ENCODE results near the gene VIL1. TPM values are rescaled to one million over a fixed set of nuclear protein-coding genes. Genes with fewer than 3 reads are reported as not detected.

The VIL1 gene
- total and polyA plus RNA-seq, 2 of the 13 experiments (the other 11 are each of a cell fraction or from before 2014, with no cell fraction given): 287 to 301 TPM

DNA sequence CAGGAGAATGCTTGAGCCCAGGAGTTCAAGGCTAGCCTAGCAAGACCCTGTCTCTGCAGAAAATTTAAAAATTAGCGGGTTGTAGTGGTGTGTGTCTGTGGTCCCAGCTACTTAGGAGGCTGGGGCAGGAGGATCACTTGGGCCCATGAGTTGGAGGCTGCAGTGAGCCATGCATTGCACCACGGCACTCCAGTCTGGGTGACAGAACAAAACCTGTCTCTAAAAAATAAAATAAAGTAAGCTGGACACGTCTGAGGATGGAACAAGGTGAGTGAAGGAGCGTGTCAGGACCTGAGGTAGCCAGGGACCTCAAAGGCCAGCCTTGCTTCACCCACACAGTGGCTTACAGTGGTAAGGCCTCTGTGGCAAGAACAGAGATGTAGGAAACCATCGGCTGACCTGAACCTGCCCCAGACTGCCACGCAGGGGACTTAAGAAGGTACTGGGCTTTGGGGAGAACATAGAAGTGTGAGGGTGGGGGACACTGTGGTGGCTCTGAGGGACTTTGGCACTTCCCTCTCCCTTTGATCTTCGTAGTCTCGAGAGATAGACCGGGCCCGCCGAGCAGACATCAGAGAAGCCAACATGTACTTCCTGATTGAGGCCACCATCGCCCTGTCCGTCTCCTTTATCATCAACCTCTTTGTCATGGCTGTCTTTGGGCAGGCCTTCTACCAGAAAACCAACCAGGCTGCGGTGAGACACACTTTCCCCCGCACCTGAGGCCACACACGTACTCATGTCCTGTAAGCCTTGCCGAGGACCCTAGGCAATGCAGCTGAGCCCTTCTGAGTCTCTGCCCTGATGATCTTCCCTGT lies 29.4 kb upstream of the VIL1 start (continued):
- TF ChIP-seq, protein P1, sequence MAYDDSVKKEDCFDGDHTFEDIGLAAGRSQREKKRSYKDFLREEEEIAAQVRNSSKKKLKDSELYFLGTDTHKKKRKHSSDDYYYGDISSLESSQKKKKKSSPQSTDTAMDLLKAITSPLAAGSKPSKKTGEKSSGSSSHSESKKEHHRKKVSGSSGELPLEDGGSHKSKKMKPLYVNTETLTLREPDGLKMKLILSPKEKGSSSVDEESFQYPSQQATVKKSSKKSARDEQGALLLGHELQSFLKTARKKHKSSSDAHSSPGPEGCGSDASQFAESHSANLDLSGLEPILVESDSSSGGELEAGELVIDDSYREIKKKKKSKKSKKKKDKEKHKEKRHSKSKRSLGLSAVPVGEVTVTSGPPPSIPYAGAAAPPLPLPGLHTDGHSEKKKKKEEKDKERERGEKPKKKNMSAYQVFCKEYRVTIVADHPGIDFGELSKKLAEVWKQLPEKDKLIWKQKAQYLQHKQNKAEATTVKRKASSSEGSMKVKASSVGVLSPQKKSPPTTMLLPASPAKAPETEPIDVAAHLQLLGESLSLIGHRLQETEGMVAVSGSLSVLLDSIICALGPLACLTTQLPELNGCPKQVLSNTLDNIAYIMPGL (CRISPR knock-in tag; IDR thresholded peaks at IDR 0.05; ENCODE audit: borderline replicate concordance in 1 of 2, low read depth in 1 of 2): peak in 1 of 2 experiments; percentile 21; a peak in 1 of 4 replicates
- TF ChIP-seq, protein P2, sequence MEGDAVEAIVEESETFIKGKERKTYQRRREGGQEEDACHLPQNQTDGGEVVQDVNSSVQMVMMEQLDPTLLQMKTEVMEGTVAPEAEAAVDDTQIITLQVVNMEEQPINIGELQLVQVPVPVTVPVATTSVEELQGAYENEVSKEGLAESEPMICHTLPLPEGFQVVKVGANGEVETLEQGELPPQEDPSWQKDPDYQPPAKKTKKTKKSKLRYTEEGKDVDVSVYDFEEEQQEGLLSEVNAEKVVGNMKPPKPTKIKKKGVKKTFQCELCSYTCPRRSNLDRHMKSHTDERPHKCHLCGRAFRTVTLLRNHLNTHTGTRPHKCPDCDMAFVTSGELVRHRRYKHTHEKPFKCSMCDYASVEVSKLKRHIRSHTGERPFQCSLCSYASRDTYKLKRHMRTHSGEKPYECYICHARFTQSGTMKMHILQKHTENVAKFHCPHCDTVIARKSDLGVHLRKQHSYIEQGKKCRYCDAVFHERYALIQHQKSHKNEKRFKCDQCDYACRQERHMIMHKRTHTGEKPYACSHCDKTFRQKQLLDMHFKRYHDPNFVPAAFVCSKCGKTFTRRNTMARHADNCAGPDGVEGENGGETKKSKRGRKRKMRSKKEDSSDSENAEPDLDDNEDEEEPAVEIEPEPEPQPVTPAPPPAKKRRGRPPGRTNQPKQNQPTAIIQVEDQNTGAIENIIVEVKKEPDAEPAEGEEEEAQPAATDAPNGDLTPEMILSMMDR (CRISPR knock-in tag; IDR thresholded peaks at IDR 0.05): peak; percentile 11; the same call in 1 of the 2 replicates
- no peak for TF ChIP-seq RCOR2 (CRISPR knock-in tag; IDR thresholded peaks at IDR 0.05)
- no peak; the same call in 1 of the 2 replicates for TF ChIP-seq YEATS4 (CRISPR knock-in tag; IDR thresholded peaks at IDR 0.05; ENCODE audit: borderline replicate concordance)
- TF ChIP-seq, protein P3, sequence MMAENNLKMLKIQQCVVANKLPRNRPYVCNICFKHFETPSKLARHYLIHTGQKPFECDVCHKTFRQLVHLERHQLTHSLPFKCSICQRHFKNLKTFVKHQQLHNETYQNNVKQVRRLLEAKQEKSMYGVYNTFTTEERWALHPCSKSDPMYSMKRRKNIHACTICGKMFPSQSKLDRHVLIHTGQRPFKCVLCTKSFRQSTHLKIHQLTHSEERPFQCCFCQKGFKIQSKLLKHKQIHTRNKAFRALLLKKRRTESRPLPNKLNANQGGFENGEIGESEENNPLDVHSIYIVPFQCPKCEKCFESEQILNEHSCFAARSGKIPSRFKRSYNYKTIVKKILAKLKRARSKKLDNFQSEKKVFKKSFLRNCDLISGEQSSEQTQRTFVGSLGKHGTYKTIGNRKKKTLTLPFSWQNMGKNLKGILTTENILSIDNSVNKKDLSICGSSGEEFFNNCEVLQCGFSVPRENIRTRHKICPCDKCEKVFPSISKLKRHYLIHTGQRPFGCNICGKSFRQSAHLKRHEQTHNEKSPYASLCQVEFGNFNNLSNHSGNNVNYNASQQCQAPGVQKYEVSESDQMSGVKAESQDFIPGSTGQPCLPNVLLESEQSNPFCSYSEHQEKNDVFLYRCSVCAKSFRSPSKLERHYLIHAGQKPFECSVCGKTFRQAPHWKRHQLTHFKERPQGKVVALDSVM (CRISPR knock-in tag; IDR thresholded peaks at IDR 0.05): peak; percentile 99
- TF ChIP-seq YY1 (IDR thresholded peaks at IDR 0.05; ENCODE audit: insufficient read depth, insufficient replicate concordance, low read depth, low read length): peak; percentile 77
- TF ChIP-seq, protein P4, sequence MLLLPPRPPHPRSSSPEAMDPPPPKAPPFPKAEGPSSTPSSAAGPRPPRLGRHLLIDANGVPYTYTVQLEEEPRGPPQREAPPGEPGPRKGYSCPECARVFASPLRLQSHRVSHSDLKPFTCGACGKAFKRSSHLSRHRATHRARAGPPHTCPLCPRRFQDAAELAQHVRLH (CRISPR knock-in tag; IDR thresholded peaks at IDR 0.05; ENCODE audit: borderline replicate concordance, low read depth): no peak
- 0 out of 2 replicates have a peak, but pooled peaks have one; percentile 56 for TF ChIP-seq DNMT3B (CRISPR knock-in tag; conservative IDR thresholded peaks at IDR 0.05)
- TF ChIP-seq SNAPC2 (CRISPR knock-in tag; IDR thresholded peaks at IDR 0.05): no peak
- no peak for TF ChIP-seq ZNF777 (CRISPR knock-in tag; IDR thresholded peaks at IDR 0.05)
- peak; percentile 40; the same call in 1 of the 2 replicates for TF ChIP-seq GATAD1 (CRISPR knock-in tag; IDR thresholded peaks at IDR 0.05)
- 0 out of 2 replicates have a peak, but pooled peaks have one; percentile 2 for TF ChIP-seq ZNF776 (CRISPR knock-in tag; IDR thresholded peaks at IDR 0.05)
- TF ChIP-seq, protein P5, sequence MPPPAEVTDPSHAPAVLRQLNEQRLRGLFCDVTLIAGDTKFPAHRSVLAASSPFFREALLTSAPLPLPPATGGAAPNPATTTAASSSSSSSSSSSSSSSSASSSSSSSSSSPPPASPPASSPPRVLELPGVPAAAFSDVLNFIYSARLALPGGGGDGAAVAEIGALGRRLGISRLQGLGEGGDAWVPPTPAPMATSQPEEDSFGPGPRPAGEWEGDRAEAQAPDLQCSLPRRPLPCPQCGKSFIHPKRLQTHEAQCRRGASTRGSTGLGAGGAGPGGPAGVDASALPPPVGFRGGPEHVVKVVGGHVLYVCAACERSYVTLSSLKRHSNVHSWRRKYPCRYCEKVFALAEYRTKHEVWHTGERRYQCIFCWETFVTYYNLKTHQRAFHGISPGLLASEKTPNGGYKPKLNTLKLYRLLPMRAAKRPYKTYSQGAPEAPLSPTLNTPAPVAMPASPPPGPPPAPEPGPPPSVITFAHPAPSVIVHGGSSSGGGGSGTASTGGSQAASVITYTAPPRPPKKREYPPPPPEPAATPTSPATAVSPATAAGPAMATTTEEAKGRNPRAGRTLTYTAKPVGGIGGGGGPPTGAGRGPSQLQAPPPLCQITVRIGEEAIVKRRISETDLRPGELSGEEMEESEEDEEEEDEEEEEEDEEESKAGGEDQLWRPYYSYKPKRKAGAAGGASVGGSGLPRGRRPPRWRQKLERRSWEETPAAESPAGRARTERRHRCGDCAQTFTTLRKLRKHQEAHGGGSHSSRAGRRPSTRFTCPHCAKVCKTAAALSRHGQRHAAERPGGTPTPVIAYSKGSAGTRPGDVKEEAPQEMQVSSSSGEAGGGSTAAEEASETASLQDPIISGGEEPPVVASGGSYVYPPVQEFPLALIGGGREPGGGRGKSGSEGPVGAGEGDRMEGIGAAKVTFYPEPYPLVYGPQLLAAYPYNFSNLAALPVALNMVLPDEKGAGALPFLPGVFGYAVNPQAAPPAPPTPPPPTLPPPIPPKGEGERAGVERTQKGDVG (CRISPR knock-in tag; IDR thresholded peaks at IDR 0.05; ENCODE audit: borderline replicate concordance): 0 out of 2 replicates have a peak, but pooled peaks have one; percentile 37

All from HepG2 (cell line).